ENCODE results near the gene TMEM169.

TMEM169 gene

DNA sequence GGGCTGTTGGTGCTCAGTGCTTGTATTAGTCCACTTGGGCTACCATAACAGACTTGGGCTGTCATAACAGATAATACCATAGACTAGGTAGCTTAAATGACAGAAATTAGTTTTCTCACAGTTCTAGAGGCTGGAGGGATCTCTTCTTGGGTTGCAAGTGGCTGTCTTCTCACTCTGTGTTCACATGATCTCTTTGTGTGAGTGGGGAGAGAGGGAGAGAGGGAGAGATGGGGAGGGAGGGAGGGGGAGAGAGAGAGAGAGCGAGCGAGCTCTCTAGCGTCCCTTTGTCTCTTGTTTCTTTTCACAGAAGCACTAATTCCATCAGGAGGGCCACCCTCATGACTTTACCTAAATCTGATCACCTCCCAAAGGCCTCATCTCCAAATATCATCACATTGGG is 23.0 kb downstream of the TMEM169 start:
- no peak for DNase-seq (ENCODE audit: low read depth)

GRCh38 chr2:216107320-216107719 is 25.6 kb downstream of the TMEM169 start:
- DNase-seq (ENCODE audit: low read depth), result no peak

GRCh38 chr2:216107760-216108159 is 26.0 kb downstream of the TMEM169 start:
- no peak for DNase-seq (ENCODE audit: low read depth)

DNA sequence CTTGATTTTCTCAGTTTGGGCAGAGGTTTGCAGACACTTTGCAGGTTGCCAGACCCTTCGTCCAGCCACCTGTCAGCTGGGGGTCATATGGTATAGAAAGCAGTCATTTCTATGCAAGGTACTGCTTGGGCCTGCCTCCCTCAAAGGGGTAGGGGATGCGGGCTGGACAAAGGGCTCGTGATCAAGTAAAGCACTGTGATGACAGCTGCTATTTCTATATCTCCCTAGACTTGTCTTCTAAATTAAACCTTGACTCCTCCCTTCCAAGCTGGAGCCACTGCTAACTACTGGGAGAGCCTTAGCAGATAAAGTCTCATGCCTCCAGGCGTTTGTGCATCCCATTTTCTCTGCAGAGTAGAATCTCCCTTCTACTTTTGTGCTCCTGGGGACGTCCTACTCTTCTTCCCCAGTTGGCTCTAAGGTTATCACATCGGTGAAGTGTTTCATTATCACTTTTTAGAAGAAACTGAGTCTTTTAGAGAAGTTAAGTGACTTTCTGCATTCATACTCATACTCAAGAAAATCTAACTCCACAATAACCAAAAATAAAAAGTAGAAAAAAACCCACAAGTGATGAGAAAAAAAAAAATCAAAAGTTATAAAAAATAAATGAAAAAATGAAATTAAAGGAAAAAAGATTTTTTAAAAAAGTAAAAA is 26.7 kb downstream of the TMEM169 start:
- DNase-seq (ENCODE audit: low read depth), result no peak

- DNase-seq (ENCODE audit: low read depth), result peak; percentile 94
Measured at GRCh38 chr2:216108967-216109921, 27.5 kb downstream of the TMEM169 start, which contains the start of gene XRCC5. TSS of gene XRCC5 (plus strand) at chr2:216109348. CDS start at chr2:216109437, 89 bp downstream.

GRCh38 chr2:216109962-216110614 is 28.4 kb downstream of the TMEM169 start:
- no peak for DNase-seq (ENCODE audit: low read depth)

DNA sequence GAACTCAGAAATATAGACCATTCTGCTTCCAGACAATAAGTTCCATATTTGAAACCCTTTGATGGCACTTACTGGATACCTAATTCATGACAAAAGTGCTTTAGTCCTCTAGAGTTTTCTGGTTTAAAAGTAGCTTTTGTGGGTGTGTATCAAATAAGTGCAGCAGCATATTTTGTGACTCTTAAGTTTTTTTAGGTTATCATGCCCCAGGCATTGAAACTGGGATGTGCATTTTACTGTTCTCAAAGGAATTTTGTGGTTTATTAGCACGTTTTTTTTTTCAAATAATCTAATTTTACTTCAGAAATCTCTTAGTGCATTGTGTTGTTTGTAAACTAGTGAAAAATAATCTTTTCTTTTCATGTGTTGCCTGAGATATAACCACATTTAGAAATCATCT is 28.9 kb downstream of the TMEM169 start:
- DNase-seq (ENCODE audit: low read depth), result no peak

DNA sequence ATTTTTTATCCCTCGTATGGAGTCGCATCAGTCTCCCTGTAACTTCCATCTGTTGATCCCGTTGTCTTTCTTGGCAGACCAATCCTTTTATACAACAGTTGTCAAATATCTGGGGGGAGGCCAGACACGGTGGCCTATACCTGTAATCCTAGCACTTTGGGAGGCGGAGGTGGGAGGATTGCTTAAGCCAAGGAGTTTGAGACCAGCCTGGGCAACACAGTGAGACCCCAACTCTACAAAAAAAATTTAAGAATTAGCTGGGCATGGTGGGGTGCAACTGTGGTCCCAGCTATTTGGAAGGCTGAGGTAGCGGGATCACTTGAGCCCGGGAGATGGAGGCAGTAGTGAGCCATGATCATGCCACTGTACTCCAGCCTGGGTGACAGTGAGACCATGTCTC is 29.4 kb downstream of the TMEM169 start:
- DNase-seq (ENCODE audit: low read depth), result no peak

DNA sequence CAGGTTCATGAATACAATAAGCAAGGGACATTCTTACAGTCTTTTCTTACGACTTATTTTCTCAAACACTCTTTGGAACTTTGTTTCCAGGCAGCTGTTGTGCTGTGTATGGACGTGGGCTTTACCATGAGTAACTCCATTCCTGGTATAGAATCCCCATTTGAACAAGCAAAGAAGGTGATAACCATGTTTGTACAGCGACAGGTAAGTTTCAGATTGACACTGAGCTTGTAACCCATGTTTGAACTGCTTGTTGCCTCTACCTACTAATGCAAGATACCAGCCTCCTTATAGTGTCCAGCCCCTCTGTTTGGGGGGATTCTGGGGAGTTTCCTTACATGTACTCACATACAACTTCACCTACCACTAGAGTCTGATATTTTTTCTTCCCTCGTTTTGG is 31.2 kb downstream of the TMEM169 start:
- DNase-seq (ENCODE audit: low read depth), result no peak

- no peak for DNase-seq (ENCODE audit: low read depth)
Measured at GRCh38 chr2:216113572-216113971, 31.9 kb downstream of the TMEM169 start.

GRCh38 chr2:216114382-216114713 is 32.6 kb downstream of the TMEM169 start:
- no peak for DNase-seq (ENCODE audit: low read depth)

GRCh38 chr2:216114714-216115531 is 33.2 kb downstream of the TMEM169 start:
- DNase-seq (ENCODE audit: low read depth), result peak; percentile 93

- DNase-seq (ENCODE audit: low read depth), result no peak
Measured at GRCh38 chr2:216116418-216116817, 34.7 kb downstream of the TMEM169 start.

DNA sequence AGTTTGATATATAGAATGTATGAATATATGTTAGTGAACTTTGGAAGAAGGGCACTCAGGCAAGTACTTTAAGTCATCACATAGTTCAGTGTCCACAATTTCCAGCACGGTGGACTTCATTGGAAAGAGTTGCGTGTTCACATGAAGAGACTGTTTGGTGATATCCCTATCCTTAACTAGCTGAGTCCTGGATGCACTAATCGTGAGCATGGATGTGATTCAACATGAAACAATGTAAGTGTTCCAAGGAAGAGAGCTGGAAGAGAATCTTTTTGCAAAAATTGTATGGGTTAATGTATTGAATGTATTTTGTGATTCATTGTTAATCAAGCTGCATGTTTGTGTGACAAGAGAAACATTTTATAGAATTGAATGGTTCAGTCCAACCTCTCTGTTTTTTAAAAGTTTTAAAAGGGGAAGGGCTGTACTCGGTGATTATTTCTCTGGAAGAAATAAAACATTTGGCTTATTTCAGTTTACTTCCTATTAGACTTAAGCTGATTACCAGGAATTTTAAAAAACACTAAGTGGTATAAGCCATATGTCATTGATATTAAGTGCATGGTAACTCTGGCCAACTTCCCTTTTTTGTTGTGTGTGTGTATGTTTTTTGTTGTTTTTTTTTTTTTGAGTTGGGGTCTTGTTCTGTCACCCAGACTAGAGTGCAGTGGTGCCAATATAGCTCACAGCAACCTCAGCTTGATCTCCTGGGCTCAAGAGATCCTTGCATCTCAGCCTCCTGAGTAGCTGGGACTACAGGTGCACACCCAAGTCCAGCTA is 36.0 kb downstream of the TMEM169 start:
- DNase-seq (ENCODE audit: low read depth), result no peak

DNA sequence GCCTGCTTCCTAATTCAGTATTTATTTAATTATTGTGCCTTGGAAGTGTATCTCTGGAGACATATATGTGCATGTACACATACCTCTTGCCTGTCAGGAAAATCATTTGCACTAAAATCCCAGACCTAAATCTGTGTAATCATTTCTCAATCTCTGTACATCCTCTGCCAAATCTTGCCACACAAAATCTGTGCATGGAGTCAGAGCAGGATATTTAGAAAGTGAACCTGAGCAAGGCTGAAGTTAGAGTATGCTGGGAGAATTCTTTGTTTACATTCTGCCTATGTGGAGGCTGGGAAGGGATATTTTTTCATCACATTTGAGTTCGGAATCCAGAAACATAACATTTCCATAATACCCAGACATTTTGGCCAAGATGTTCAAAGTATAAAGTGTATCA is 36.8 kb downstream of the TMEM169 start:
- no peak for DNase-seq (ENCODE audit: low read depth)

- no peak for DNase-seq (ENCODE audit: low read depth)
Measured at GRCh38 chr2:216119146-216119545, 37.4 kb downstream of the TMEM169 start.

GRCh38 chr2:216119986-216120385 is 38.3 kb downstream of the TMEM169 start:
- no peak for DNase-seq (ENCODE audit: low read depth)

GRCh38 chr2:216121255-216121654 is 39.5 kb downstream of the TMEM169 start:
- DNase-seq (ENCODE audit: low read depth), result no peak

DNA sequence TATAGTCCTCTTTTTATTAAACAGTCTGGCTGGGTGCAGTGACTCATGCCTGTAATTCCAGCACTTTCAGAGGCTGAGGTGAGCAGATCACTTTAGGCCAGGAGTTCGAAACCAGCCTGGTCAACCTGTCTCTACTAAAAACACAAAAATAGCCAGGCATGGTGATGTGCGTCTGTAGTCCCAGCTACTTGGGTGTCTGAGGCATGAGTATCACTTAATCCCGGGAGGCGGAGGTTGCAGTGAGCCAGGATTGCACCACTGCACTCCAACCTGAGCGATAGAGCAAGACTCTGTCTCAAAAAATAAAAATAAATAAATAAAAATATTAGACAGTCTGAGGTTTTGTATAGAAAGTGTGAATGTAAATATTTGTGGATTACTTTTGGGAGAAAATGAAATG is 45.2 kb downstream of the TMEM169 start:
- no peak for DNase-seq (ENCODE audit: low read depth)

- DNase-seq (ENCODE audit: low read depth), result no peak
Measured at GRCh38 chr2:216130346-216130971, 48.7 kb downstream of the TMEM169 start.

Data from stimulated activated CD4-positive, alpha-beta T cell treated with anti-CD3 and anti-CD28 coated beads, Interleukin-2, amount 100 ng/mL, for 4 hours (primary cell).